Transverse colon (tissue), 4 donors: Measurements from ENCODE around the gene SIGLECL1. TPM values are rescaled to one million over a fixed set of nuclear protein-coding genes. Genes with fewer than 3 reads are reported as not detected.

Experiments
- DNase-seq: peaks from one replicate; pipeline ENCODE4 v3.0.0-alpha.2; 2019
- H3K27ac ChIP-seq, 4 donors: fragments of 200-600 bp; sonication (generic); 2 replicates each; pipeline ENCODE4 v1.5.1; 2016 to 2018; ENCODE audit warnings: inconsistent platforms in 4 of 4
- H3K27me3 ChIP-seq: fragments of 200-600 bp; sonication (generic); 2 replicates; pipeline ENCODE4 v1.5.1; 2017; ENCODE audit warnings: inconsistent platforms
- H3K36me3 ChIP-seq, 4 donors: fragments of 200-600 bp; sonication (generic); 2 replicates each; pipeline ENCODE4 v1.5.1; 2017 to 2019; ENCODE audit warnings: inconsistent platforms in 4 of 4
- H3K4me1 ChIP-seq, 4 donors: fragments of 200-600 bp; sonication (generic); 2 replicates each; pipeline ENCODE4 v1.5.1; 2017 to 2020; ENCODE audit warnings: inconsistent platforms in 4 of 4
- H3K4me3 ChIP-seq, 4 donors: fragments of 200-600 bp; sonication (generic); 1 replicate in 1 of 4; 2 replicates in 3 of 4; pipeline versions ENCODE4 v1.5.1 to v1.6.1; 2017 to 2019; ENCODE audit warnings: inconsistent platforms in 4 of 4
- H3K9me3 ChIP-seq, 2 donors: fragments of 200-600 bp; sonication (generic); 2 replicates each; pipeline ENCODE4 v1.5.1; 2017 to 2019; ENCODE audit warnings: inconsistent platforms in 2 of 2
- EP300 ChIP-seq: sonication (generic); formaldehyde crosslinking; IDR thresholded peaks from one replicate; pipeline ENCODE4 v1.6.1; 2017; ENCODE audit warnings: antibody characterized with exemption, low read depth
- POLR2A ChIP-seq: fragments of 450-650 bp; IDR thresholded peaks from one replicate; pipeline ENCODE4 v1.6.1; 2016; ENCODE audit warnings: antibody characterized with exemption, mild to moderate bottlenecking, moderate library complexity
- POLR2AphosphoS5 ChIP-seq, 3 donors: sonication (generic); formaldehyde crosslinking; IDR thresholded peaks; one replicate each; pipeline ENCODE4 v1.6.1; 2016; ENCODE audit warnings: antibody characterized with exemption in 3 of 3
- WGBS, 2 donors: methylation state at CpG; one replicate each; pipeline ENCODE4 v1.1.5; 2018; ENCODE audit warnings: low coverage in 1 of 2; 5-methylcytosine and 5-hydroxymethylcytosine counted together
- in situ Hi-C, 4 donors: fragments of 200-750 bp; cut with MboI; loops; one replicate each; pipeline versions ENCODE4 v1.15.0 to v1.15.1; 2017; ENCODE audit warnings: low sequenced_read_pairs in 3 of 4, low pct_ligation_motif_present in 1 of 4, low pct_unique_long_range_greater_than_20kb in 1 of 4
- intact Hi-C: fragments of 100-400 bp; cut with DNase I; formaldehyde crosslinking; loops from one replicate; pipeline ENCODE4 v1.15.1; 2023; ENCODE audit warnings: low total_unique reads
- total RNA-seq, 4 donors: library from RNA; depleted of rRNA; stranded (reverse); fragments of >200 nt; gene quantifications; one replicate each; pipeline ENCODE4 v1.1.0, GENCODE V29; 2016
- TF ChIP-seq, protein P1 (sequence below), 5 experiments: fragments of 200-600 bp in 3 of 5; fragments of 450-650 bp in 2 of 5; sonication (generic) in 3 of 5; IDR thresholded peaks; 1 replicate in 2 of 5; 2 replicates in 3 of 5; pipeline ENCODE4 v1.5.1; 2016 to 2017; ENCODE audit warnings: antibody characterized with exemption in 5 of 5, inconsistent platforms in 3 of 5, mild to moderate bottlenecking in 2 of 5, moderate library complexity in 1 of 5

Gene SIGLECL1
- total RNA-seq, 4 donors from 2014 or later: not detected

DNA sequence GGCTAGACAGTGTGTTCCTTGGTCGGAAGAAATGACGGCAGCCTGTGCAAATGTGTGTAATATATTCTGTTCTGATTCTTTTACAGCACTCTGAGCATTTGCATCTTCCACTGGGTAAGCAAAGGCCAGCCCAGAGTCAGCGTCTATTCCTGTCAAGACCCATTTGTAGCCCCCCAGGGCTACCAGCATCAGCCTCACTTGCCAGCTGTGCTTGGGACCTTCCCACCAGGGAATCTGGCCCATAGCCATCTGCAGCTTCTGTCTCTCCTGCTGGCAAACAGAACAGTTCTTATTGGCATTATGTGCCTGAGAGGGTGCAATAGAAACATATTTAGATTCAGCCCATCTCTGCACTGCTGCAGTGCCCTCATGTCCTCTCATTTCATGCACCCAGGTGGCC, 54.6 kb downstream of the SIGLECL1 start:
- Histone ChIP-seq H3K4me1 (no peaks in the 10 kb centered on the region), H3K4me3 (no peak overlapping the region), H3K36me3 (no peaks in the 10 kb centered on the region), H3K27me3 (peaks cover 29% of the 10 kb centered on the region), H3K9me3 (peaks cover 0 to 13% of the 10 kb centered on the region in 2 donors), H3K27ac (no peak overlapping the region)
- 71 to 84% methylated on average over 2 to 3 of the region's 3 CpGs for WGBS, 2 donors
- no peak for DNase-seq
- intact Hi-C loops: no loop called here
- TF ChIP-seq, protein P1, sequence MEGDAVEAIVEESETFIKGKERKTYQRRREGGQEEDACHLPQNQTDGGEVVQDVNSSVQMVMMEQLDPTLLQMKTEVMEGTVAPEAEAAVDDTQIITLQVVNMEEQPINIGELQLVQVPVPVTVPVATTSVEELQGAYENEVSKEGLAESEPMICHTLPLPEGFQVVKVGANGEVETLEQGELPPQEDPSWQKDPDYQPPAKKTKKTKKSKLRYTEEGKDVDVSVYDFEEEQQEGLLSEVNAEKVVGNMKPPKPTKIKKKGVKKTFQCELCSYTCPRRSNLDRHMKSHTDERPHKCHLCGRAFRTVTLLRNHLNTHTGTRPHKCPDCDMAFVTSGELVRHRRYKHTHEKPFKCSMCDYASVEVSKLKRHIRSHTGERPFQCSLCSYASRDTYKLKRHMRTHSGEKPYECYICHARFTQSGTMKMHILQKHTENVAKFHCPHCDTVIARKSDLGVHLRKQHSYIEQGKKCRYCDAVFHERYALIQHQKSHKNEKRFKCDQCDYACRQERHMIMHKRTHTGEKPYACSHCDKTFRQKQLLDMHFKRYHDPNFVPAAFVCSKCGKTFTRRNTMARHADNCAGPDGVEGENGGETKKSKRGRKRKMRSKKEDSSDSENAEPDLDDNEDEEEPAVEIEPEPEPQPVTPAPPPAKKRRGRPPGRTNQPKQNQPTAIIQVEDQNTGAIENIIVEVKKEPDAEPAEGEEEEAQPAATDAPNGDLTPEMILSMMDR (IDR thresholded peaks at IDR 0.05): no peak
- TF ChIP-seq EP300 (no peak), POLR2A (no peak), POLR2AphosphoS5 (IDR thresholded peaks at IDR 0.05) (no peak)
- in situ Hi-C loops: no loop called here

DNA sequence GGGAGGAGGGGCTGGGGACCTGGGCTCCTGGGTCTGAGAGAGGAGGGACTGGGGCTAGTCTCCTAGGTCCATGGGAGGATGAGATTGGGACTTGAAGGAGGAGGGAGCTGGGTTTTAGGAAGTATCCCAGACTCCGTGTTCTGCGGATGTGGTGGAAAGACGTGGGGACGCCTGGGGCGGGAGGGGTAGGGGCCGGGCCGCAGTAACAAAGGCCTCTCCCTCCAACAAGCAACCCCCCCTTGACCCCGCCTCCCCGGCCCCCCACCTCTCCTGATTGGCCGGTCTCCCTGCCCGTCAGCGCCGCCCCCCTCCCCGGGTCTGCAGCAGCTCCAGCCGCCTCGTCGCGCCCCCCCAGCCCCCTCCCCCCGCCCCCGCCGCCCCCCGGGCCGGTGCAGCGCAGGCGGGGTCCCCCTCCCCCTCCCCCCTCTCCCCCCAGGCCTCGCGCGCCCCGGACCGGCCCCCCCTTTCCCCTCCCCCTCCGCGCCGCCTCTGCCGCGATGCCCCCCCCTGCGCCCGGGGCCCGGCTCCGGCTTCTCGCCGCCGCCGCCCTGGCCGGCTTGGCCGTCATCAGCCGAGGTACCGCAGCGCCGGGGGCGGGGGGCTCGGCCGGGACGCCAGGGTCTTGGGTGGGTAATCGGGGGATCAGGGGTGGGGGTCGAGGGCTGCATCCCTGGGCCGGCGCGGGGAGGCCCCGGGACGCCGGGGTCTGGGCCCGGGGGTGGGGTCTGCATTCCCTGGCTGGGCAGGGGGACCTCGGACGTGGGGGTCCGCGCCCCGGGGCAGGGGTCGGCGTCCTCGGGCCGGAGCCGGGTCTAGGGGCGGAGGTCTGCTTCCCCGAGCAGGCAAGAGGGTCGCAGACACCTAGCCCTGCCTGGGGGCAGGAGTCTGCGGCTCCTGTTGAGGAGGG, 60.7 kb downstream of the SIGLECL1 start, which contains the start of gene IGLON5:
TSS of gene IGLON5 (plus strand) at position 294 of the 907 bp plus-strand sequence. CDS start at position 498, 204 bp downstream.
- in situ Hi-C loops: no loop called here
- 17% methylated on average over 14 of the region's 76 CpGs; no CpG with 5 or more reads in 1 of the 2 donors for WGBS, 2 donors

DNA sequence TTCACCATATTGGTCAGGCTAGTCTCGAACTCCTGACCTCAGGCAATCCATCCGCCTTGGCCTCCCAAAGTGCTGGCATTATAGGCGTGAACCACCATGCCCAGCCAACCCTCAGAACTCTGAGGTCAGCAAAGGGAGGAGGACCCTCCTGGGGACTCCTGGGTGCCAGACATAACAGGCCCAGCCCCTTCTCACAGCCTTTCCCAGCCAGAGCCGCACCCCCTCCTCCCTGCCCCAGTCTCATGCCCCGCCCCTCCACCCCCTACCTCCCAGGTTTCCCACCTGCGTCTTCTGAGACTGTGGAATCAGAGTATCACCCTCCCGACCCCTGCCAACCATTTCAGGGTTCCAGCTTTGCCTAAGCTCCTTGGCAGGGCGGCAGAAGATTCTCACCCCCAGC, 65.8 kb downstream of the SIGLECL1 start:
- intact Hi-C loops (no loop called here), in situ Hi-C loops (no loop called here)
- DNase-seq: no peak
- H3K27me3 ChIP-seq: peaks cover 13% of the 10 kb centered on the region
- no peaks in the 10 kb centered on the region for H3K4me1 ChIP-seq
- no peaks in the 10 kb centered on the region for H3K36me3 ChIP-seq
- TF ChIP-seq, protein P1 (IDR thresholded peaks at IDR 0.05): no peak
- no peak for TF ChIP-seq EP300
- no peak for TF ChIP-seq POLR2A
- no peak for TF ChIP-seq POLR2AphosphoS5 (IDR thresholded peaks at IDR 0.05)
- H3K27ac ChIP-seq: no peak overlapping the region
- H3K9me3 ChIP-seq: no peaks in the 10 kb centered on the region
- WGBS, 2 donors: 40 to 74% methylated on average over 1 to 8 of the region's 8 CpGs
- no peak overlapping the region for H3K4me3 ChIP-seq

More for the DNA sequence above, 60.7 kb downstream of the SIGLECL1 start, which contains the start of gene IGLON5:
- intact Hi-C loops: loop anchor here (2.0 kb wide), 1 partner anchor 57 kb away; no protein-coding TSS in a partner anchor
- Histone ChIP-seq H3K4me1 (no peaks in the 10 kb centered on the region), H3K27me3 (peaks cover 47% of the 10 kb centered on the region), H3K4me3 (no peak within 1 kb of the TSS), H3K36me3 (no peaks in the 10 kb centered on the region), H3K27ac (no peak within 1 kb of the TSS), H3K9me3 (peaks cover 0 to 10% of the 10 kb centered on the region in 2 donors)
- DNase-seq: no peak
- TF ChIP-seq POLR2A (no peak), POLR2AphosphoS5 (IDR thresholded peaks at IDR 0.05) (no peak), EP300 (no peak)
- TF ChIP-seq, protein P1 (IDR thresholded peaks at IDR 0.05): no peak

DNA sequence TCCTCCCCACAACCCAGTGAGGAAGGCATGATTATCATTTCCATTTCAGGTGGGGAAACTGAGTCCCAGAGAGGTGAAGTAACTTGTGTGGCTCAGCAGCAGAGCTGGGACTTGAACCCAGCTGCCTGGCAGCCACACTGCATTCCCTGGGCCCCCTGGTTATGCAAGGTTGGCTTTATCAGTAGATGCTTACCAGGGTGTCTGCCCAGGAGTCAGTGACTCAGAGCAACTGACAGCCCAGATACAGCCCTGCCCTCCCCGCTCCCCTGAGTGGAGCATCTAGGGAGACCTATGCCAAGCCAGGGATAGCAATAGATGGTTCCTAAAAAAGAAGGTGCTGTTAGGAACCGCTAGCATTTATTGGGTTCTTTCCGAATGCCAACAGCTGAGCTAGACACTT, 66.5 kb downstream of the SIGLECL1 start:
- TF ChIP-seq POLR2A (no peak), EP300 (no peak), POLR2AphosphoS5 (IDR thresholded peaks at IDR 0.05) (no peak)
- TF ChIP-seq, protein P1 (IDR thresholded peaks at IDR 0.05): no peak
- no peaks in the 10 kb centered on the region for H3K9me3 ChIP-seq
- intact Hi-C loops (no loop called here), in situ Hi-C loops (no loop called here)
- H3K27me3 ChIP-seq: peaks cover 6% of the 10 kb centered on the region
- no peaks in the 10 kb centered on the region for H3K36me3 ChIP-seq
- H3K27ac ChIP-seq: no peak overlapping the region
- no peak for DNase-seq
- no peak overlapping the region for H3K4me3 ChIP-seq
- WGBS, 2 donors: 72% methylated on average over 3 of the region's 3 CpGs; no CpG with 5 or more reads in 1 of the 2 donors
- no peaks in the 10 kb centered on the region for H3K4me1 ChIP-seq
